DND-41 (cell line): ENCODE results near the gene SPEM1.

Experiments used
- ATAC-seq: fragments of 200-7000 bp; cut with Tn5 transposase; 3 replicates; pipeline ENCODE4 v1.9.1; 2021; ENCODE audit warnings: low read depth; ENCODE audit not compliant: insufficient read depth
- DNase-seq: peaks from one replicate; pipeline ENCODE4 v3.0.0-alpha.2; 2020
- H2AFZ ChIP-seq: 2 replicates; pipeline ENCODE4 v1.6.0; 2012; ENCODE audit warnings: low read depth, low read length
- H3K27ac ChIP-seq: 2 replicates; pipeline ENCODE4 v1.5.1; 2012; ENCODE audit warnings: low read length, inconsistent platforms
- H3K27me3 ChIP-seq: fragments of 200-600 bp; sonication (generic); 2 replicates; pipeline ENCODE4 v1.6.0; 2012; ENCODE audit warnings: low read length, mild to moderate bottlenecking, inconsistent platforms; ENCODE audit not compliant: insufficient read depth, poor library complexity
- H3K36me3 ChIP-seq: 2 replicates; pipeline ENCODE4 v1.5.1; 2012; ENCODE audit warnings: low read length, inconsistent platforms; ENCODE audit not compliant: insufficient read depth
- H3K4me1 ChIP-seq: 2 replicates; pipeline ENCODE4 v1.5.1; 2012; ENCODE audit warnings: mild to moderate bottlenecking, low read length; ENCODE audit not compliant: insufficient read depth
- H3K4me2 ChIP-seq: 2 replicates; pipeline ENCODE4 v1.6.0; 2012; ENCODE audit warnings: mild to moderate bottlenecking, moderate library complexity, low read length, inconsistent platforms; ENCODE audit not compliant: insufficient read depth
- H3K4me3 ChIP-seq, 2 experiments: fragments of 200-600 bp in 1 of 2; shearing (Covaris generic) in 1 of 2; 2 replicates each; pipeline ENCODE4 v1.5.1; 2012 to 2016; ENCODE audit warnings: inconsistent platforms in 2 of 2, low read length in 2 of 2, mild to moderate bottlenecking in 2 of 2, low read depth in 1 of 2, moderate library complexity in 1 of 2
- H3K79me2 ChIP-seq: 2 replicates; pipeline ENCODE4 v1.6.0; 2012; ENCODE audit warnings: low read length, inconsistent platforms; ENCODE audit not compliant: insufficient read depth
- H3K9ac ChIP-seq: 2 replicates; pipeline ENCODE4 v1.6.0; 2012; ENCODE audit warnings: low read depth, mild to moderate bottlenecking, inconsistent platforms, low read length, moderate library complexity
- H3K9me3 ChIP-seq: 2 replicates; pipeline ENCODE4 v1.5.1; 2012; ENCODE audit warnings: low read length, moderate library complexity, mild to moderate bottlenecking, inconsistent platforms; ENCODE audit not compliant: insufficient read depth, severe bottlenecking
- H4K20me1 ChIP-seq: 2 replicates; pipeline ENCODE4 v1.6.0; 2012; ENCODE audit warnings: low read length; ENCODE audit not compliant: insufficient read depth
- CTCF ChIP-seq: IDR thresholded peaks from 2 replicates; pipeline ENCODE4 v1.5.1; 2012; ENCODE audit warnings: borderline replicate concordance, low read length, moderate library complexity, mild to moderate bottlenecking; ENCODE audit not compliant: poor library complexity, severe bottlenecking; ENCODE audit errors: extremely low read depth
- EZH2 ChIP-seq: IDR thresholded peaks from 3 replicates; pipeline ENCODE4 v1.6.1; 2012; ENCODE audit warnings: borderline replicate concordance, low read depth, mild to moderate bottlenecking, moderate library complexity, low read length, inconsistent platforms; ENCODE audit not compliant: severe bottlenecking

Gene SPEM1

GRCh38 chr17:7382901-7383300 is 37.2 kb upstream of the SPEM1 start:
- H3K9ac ChIP-seq, result no peak overlapping the region
- no peaks in the 10 kb centered on the region for H3K9me3 ChIP-seq
- TF ChIP-seq EZH2 (no peak), CTCF (no peak)
- H2AFZ ChIP-seq, result no peak overlapping the region
- H3K4me1 ChIP-seq, result peaks cover 14% of the 10 kb centered on the region
- no peak overlapping the region for H3K27ac ChIP-seq
- no peaks in the 10 kb centered on the region for H4K20me1 ChIP-seq
- no peak overlapping the region for H3K4me3 ChIP-seq
- H3K36me3 ChIP-seq, result no peaks in the 10 kb centered on the region
- H3K4me2 ChIP-seq, result no peak overlapping the region
- DNase-seq (no peak), ATAC-seq (no peak)
- H3K27me3 ChIP-seq, result peaks cover 25% of the 10 kb centered on the region
- no peaks in the 10 kb centered on the region for H3K79me2 ChIP-seq

- ATAC-seq, result no peak
- H3K4me3 ChIP-seq, result peak overlapping the region in 1 of 2 experiments; percentile 48; a peak in 1 of 4 replicates
- no peaks in the 10 kb centered on the region for H4K20me1 ChIP-seq
- no peaks in the 10 kb centered on the region for H3K9me3 ChIP-seq
- no peak for TF ChIP-seq EZH2
- no peak for TF ChIP-seq CTCF
- H3K79me2 ChIP-seq, result no peaks in the 10 kb centered on the region
- H3K4me2 ChIP-seq, result peak overlapping the region; percentile 70
- no peaks in the 10 kb centered on the region for H3K36me3 ChIP-seq
- peaks cover 25% of the 10 kb centered on the region for H3K27me3 ChIP-seq
- peaks cover 14% of the 10 kb centered on the region for H3K4me1 ChIP-seq
- DNase-seq, result no peak
- no peak overlapping the region for H3K27ac ChIP-seq
- no peak overlapping the region for H2AFZ ChIP-seq
- no peak overlapping the region; the same call in 1 of the 2 replicates for H3K9ac ChIP-seq
Measured at GRCh38 chr17:7383371-7383741, 36.8 kb upstream of the SPEM1 start.

- Histone ChIP-seq H2AFZ (peak overlapping the region; percentile 67), H3K36me3 (no peaks in the 10 kb centered on the region), H3K4me3 (peak overlapping the region in 1 of 2 experiments; percentile 48; a peak in 2 of 4 replicates), H3K4me2 (peak overlapping the region; percentile 70), H3K9me3 (no peaks in the 10 kb centered on the region), H3K9ac (peak overlapping the region; percentile 47; the same call in 1 of the 2 replicates), H3K27ac (no peak overlapping the region), H3K4me1 (peaks cover 14% of the 10 kb centered on the region), H3K79me2 (no peaks in the 10 kb centered on the region), H3K27me3 (peaks cover 25% of the 10 kb centered on the region), H4K20me1 (no peaks in the 10 kb centered on the region)
- ATAC-seq (peak; percentile 93), DNase-seq (peak; percentile 65)
- peak; percentile 25 for TF ChIP-seq EZH2
- no peak for TF ChIP-seq CTCF
Measured at GRCh38 chr17:7383742-7384488, 36.2 kb upstream of the SPEM1 start.
